ENCODE data around the gene POR. TPM values are rescaled to one million over a fixed set of nuclear protein-coding genes. Genes with fewer than 3 reads are reported as not detected.

POR gene
- total and polyA plus RNA-seq, 4 donors = 116 to 973 (median 474) TPM

DNA sequence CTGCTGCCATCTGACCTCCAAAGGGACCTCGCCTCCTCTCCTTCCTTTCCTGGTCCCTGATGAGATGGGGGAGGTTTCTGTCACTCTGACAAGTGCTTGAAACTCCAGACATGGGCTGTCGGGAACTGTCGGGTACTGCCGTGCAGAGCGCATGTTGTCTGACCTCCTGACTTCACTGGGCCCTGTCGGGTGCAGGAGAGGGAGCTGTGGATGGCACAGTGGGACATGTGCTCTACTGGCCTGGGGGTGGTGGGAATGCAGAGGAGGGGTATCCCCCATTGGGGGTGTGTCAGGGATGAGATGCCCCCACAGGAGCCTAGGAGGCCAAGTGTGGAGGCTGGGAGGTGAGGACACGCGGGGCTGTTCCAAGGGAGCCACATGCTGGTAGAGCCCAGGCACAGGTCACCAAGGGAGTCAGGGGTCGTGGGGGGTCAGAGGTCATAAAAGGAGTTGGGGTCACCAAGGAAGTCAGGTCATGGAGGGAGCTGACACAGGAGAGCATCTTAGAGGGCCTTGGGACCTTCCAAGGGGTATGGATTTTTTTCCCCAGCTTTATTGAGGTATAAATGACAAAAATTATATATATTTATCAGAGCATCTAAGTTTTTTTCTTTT lies 48.5 kb downstream of the POR start:
- WGBS = 88% methylated on average over 9 of the region's 9 CpGs

GRCh38 chr7:75965617-75966016 lies 50.7 kb downstream of the POR start:
- Histone ChIP-seq H3K4me3 (ENCODE audit: low read depth in 1 of 3, low read length in 3 of 3) (no peak overlapping the region), H3K9ac (ENCODE audit: low read depth in 1 of 2, low read length in 2 of 2) (no peak overlapping the region), H3K27ac (ENCODE audit: low read depth in 1 of 2, low read length in 2 of 2) (peak overlapping the region; percentile 53 to 83), H3K27me3 (ENCODE audit: control insufficient read depth in 4 of 4, insufficient read depth in 4 of 4, low read length in 3 of 4) (no peaks in the 10 kb centered on the region), H3K36me3 (ENCODE audit: control insufficient read depth in 4 of 4, insufficient read depth in 3 of 4, low read depth in 1 of 4, low read length in 3 of 4) (peaks cover 14 to 54% (median 30%) of the 10 kb centered on the region in 4 donors), H3K4me1 (ENCODE audit: control insufficient read depth in 4 of 4, insufficient read depth in 4 of 4, low read length in 3 of 4) (peaks cover 18 to 80% (median 64%) of the 10 kb centered on the region in 4 donors), H3K9me3 (ENCODE audit: control insufficient read depth in 4 of 4, low read length in 3 of 4) (no peaks in the 10 kb centered on the region)
- WGBS = 79% methylated on average over 13 of the region's 13 CpGs
- DNase-seq (ENCODE audit: low spot score) = no peak
- TF ChIP-seq, protein P1, sequence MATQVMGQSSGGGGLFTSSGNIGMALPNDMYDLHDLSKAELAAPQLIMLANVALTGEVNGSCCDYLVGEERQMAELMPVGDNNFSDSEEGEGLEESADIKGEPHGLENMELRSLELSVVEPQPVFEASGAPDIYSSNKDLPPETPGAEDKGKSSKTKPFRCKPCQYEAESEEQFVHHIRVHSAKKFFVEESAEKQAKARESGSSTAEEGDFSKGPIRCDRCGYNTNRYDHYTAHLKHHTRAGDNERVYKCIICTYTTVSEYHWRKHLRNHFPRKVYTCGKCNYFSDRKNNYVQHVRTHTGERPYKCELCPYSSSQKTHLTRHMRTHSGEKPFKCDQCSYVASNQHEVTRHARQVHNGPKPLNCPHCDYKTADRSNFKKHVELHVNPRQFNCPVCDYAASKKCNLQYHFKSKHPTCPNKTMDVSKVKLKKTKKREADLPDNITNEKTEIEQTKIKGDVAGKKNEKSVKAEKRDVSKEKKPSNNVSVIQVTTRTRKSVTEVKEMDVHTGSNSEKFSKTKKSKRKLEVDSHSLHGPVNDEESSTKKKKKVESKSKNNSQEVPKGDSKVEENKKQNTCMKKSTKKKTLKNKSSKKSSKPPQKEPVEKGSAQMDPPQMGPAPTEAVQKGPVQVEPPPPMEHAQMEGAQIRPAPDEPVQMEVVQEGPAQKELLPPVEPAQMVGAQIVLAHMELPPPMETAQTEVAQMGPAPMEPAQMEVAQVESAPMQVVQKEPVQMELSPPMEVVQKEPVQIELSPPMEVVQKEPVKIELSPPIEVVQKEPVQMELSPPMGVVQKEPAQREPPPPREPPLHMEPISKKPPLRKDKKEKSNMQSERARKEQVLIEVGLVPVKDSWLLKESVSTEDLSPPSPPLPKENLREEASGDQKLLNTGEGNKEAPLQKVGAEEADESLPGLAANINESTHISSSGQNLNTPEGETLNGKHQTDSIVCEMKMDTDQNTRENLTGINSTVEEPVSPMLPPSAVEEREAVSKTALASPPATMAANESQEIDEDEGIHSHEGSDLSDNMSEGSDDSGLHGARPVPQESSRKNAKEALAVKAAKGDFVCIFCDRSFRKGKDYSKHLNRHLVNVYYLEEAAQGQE (IDR thresholded peaks at IDR 0.05) = no peak
- TF ChIP-seq JUND (IDR thresholded peaks at IDR 0.05) (no peak), GABPA (IDR thresholded peaks at IDR 0.05 in 1 of 2, conservative IDR thresholded peaks at IDR 0.05 in 1 of 2) (no peak)

More for the DNA sequence above, 48.5 kb downstream of the POR start:
- H3K36me3 ChIP-seq (ENCODE audit: control insufficient read depth in 4 of 4, insufficient read depth in 3 of 4, low read depth in 1 of 4, low read length in 3 of 4) = peaks cover 22 to 69% (median 46%) of the 10 kb centered on the region in 4 donors
- no peaks in the 10 kb centered on the region for H3K9me3 ChIP-seq (ENCODE audit: control insufficient read depth in 4 of 4, low read length in 3 of 4)
- no peak for DNase-seq (ENCODE audit: low spot score)
- H3K9ac ChIP-seq (ENCODE audit: low read depth in 1 of 2, low read length in 2 of 2) = no peak overlapping the region
- peaks cover 18 to 64% (median 48%) of the 10 kb centered on the region in 4 donors for H3K4me1 ChIP-seq (ENCODE audit: control insufficient read depth in 4 of 4, insufficient read depth in 4 of 4, low read length in 3 of 4)
- H3K27ac ChIP-seq (ENCODE audit: low read depth in 1 of 2, low read length in 2 of 2) = peak overlapping the region; percentile 42 to 69
- no peak overlapping the region for H3K4me3 ChIP-seq (ENCODE audit: low read depth in 1 of 3, low read length in 3 of 3)
- TF ChIP-seq FOXA1 (IDR thresholded peaks at IDR 0.05) (no peak), NR2F2 (IDR thresholded peaks at IDR 0.05) (peak; percentile 54), RXRA (IDR thresholded peaks at IDR 0.05) (peak in 1 of 2 donors; percentile 48), HNF4G (IDR thresholded peaks at IDR 0.05) (no peak), ATF3 (IDR thresholded peaks at IDR 0.05) (no peak), HNF4A (conservative IDR thresholded peaks at IDR 0.05) (no peak)
- TF ChIP-seq, protein P1 (IDR thresholded peaks at IDR 0.05) = no peak
- no peaks in the 10 kb centered on the region for H3K27me3 ChIP-seq (ENCODE audit: control insufficient read depth in 4 of 4, insufficient read depth in 4 of 4, low read length in 3 of 4)

Measured in liver (tissue), 9 donors.